Endothelial cell of umbilical vein (primary cell): ENCODE results near the gene C14orf180. TPM values are rescaled to one million over a fixed set of nuclear protein-coding genes. Genes with fewer than 3 reads are reported as not detected.

Source experiments
- BruUV-seq: library from RNA; stranded (reverse); fragments of 400-500 nt; replicated peaks from 2 replicates; lab custom pipeline; 2021; lab: Mats Ljungman, UMichigan
- CTCF ChIA-PET: fragments of 300-600, 350-600 bp; sonication (Branson Sonifier 250); formaldehyde crosslinking; loops from one replicate; lab custom pipeline; 2021; ENCODE audit warnings: antibody characterized with exemption, inconsistent platforms; lab: Charles Lee
- POLR2A ChIA-PET: fragments of 300-600, 350-600 bp; sonication (Branson Sonifier 250); formaldehyde crosslinking; loops from one replicate; lab custom pipeline; 2021; ENCODE audit warnings: antibody characterized with exemption, inconsistent platforms; lab: Charles Lee
- DNase-seq: peaks from one replicate; pipeline ENCODE4 v3.0.0-alpha.2; 2011; ENCODE audit warnings: low read depth, low spot score
- FAIRE-seq: peaks from 2 replicates; lab custom pipeline; 2011; peaks lifted over from hg19 to GRCh38; lab: Jason Lieb, UNC
- H2AFZ ChIP-seq: 2 replicates; pipeline ENCODE4 v1.6.0; 2012; ENCODE audit warnings: low read depth, low read length, control low read depth, inconsistent platforms
- H3K27ac ChIP-seq: 2 replicates; pipeline ENCODE4 v1.5.1; 2011; ENCODE audit warnings: low read depth, mild to moderate bottlenecking, control low read depth, low read length, moderate library complexity; ENCODE audit not compliant: insufficient read depth
- H3K27me3 ChIP-seq, 2 experiments: 2 replicates each; pipeline versions ENCODE4 v1.6.0 to v1.6.1; 2011; ENCODE audit warnings: low read length in 2 of 2, mixed read lengths in 1 of 2; ENCODE audit not compliant: control insufficient read depth in 2 of 2, insufficient read depth in 2 of 2
- H3K36me3 ChIP-seq, 2 experiments: 2 replicates in 1 of 2; 3 replicates in 1 of 2; pipeline ENCODE4 v1.5.1; 2011; ENCODE audit warnings: low read length in 2 of 2, mild to moderate bottlenecking in 1 of 2, moderate library complexity in 1 of 2; ENCODE audit not compliant: control insufficient read depth in 2 of 2, insufficient read depth in 2 of 2; ENCODE audit errors: extremely low read depth in 1 of 2
- H3K4me1 ChIP-seq: 3 replicates; pipeline ENCODE4 v1.5.1; 2011; ENCODE audit warnings: mild to moderate bottlenecking, low read length; ENCODE audit not compliant: control insufficient read depth, insufficient read depth; ENCODE audit errors: extremely low read depth
- H3K4me2 ChIP-seq: 2 replicates; pipeline ENCODE4 v1.6.1; 2011; ENCODE audit warnings: low read length, control low read depth, mixed read lengths; ENCODE audit not compliant: insufficient read depth
- H3K4me3 ChIP-seq, 3 experiments: fragments of 200-600 bp in 1 of 3; sonication (generic), shearing (Covaris generic) in 1 of 3; replicated peaks in 1 of 3; 2 replicates each; pipeline ENCODE4 v1.5.1; 2011 to 2016; ENCODE audit warnings: control low read depth in 3 of 3, low read length in 3 of 3, mild to moderate bottlenecking in 2 of 3, inconsistent platforms in 1 of 3, low read depth in 1 of 3, moderate library complexity in 1 of 3; ENCODE audit not compliant: insufficient read depth in 1 of 3
- H3K79me2 ChIP-seq: 2 replicates; pipeline ENCODE4 v1.6.0; 2012; ENCODE audit warnings: low read length, inconsistent platforms; ENCODE audit not compliant: control insufficient read depth, insufficient read depth
- H3K9ac ChIP-seq: replicated peaks from 2 replicates; pipeline ENCODE3; 2011; ENCODE audit warnings: low read length, control low read depth; ENCODE audit not compliant: insufficient read depth; ENCODE audit errors: extremely low read depth
- H3K9me1 ChIP-seq: replicated peaks from 3 replicates; pipeline ENCODE4 v1.6.0; 2011; ENCODE audit warnings: mild to moderate bottlenecking, low read length; ENCODE audit not compliant: control insufficient read depth, insufficient read depth; ENCODE audit errors: extremely low read depth
- H3K9me3 ChIP-seq: replicated peaks from 2 replicates; pipeline ENCODE4 v1.5.1; 2012; ENCODE audit warnings: low read length, inconsistent platforms; ENCODE audit not compliant: control insufficient read depth, insufficient read depth
- H4K20me1 ChIP-seq: replicated peaks from 2 replicates; pipeline ENCODE3; 2011; ENCODE audit warnings: mild to moderate bottlenecking, low read length; ENCODE audit not compliant: control insufficient read depth, insufficient read depth; ENCODE audit errors: extremely low read depth
- EZH2 ChIP-seq: IDR thresholded peaks from 2 replicates; pipeline ENCODE4 v1.6.1; 2012; ENCODE audit warnings: borderline replicate concordance, low read depth, mild to moderate bottlenecking, moderate library complexity, low read length, inconsistent platforms; ENCODE audit not compliant: severe bottlenecking
- FOS ChIP-seq: IDR thresholded peaks from 2 replicates; pipeline ENCODE4 v1.6.1; 2011; ENCODE audit warnings: mild to moderate bottlenecking, low read length, moderate library complexity, borderline replicate concordance; ENCODE audit not compliant: insufficient read depth
- GATA2 ChIP-seq: IDR thresholded peaks from 2 replicates; pipeline ENCODE4 v1.7.0; 2011; ENCODE audit warnings: low read depth, mild to moderate bottlenecking, moderate library complexity, mixed read lengths, low read length; ENCODE audit not compliant: insufficient read length, insufficient read depth
- JUN ChIP-seq: IDR thresholded peaks from 2 replicates; pipeline ENCODE4 v1.6.1; 2011; ENCODE audit warnings: borderline replicate concordance, low read depth; ENCODE audit not compliant: insufficient read length, insufficient read depth
- MYC ChIP-seq: IDR thresholded peaks from one replicate; pipeline ENCODE4 v1.6.1; 2011; ENCODE audit warnings: mild to moderate bottlenecking, low read depth, low read length
- POLR2A ChIP-seq: IDR thresholded peaks from 2 replicates; pipeline ENCODE4 v1.6.1; 2012; ENCODE audit warnings: low read depth, mild to moderate bottlenecking, control low read depth, low read length
- POLR2AphosphoS5 ChIP-seq: IDR thresholded peaks from 2 replicates; pipeline ENCODE4 v1.6.1; 2012; ENCODE audit warnings: low read depth, mild to moderate bottlenecking, control low read depth, low read length, moderate library complexity; ENCODE audit not compliant: insufficient read depth
- dilution Hi-C: fragments of 300-500 bp; cut with MboI; formaldehyde crosslinking; loops from one replicate; pipeline ENCODE4 v1.15.0; 2019; ENCODE audit warnings: low sequenced_read_pairs; ENCODE audit not compliant: extremely low pct_ligation_motif_present
- intact Hi-C: fragments of 100-400 bp; cut with micrococcal nuclease; formaldehyde crosslinking; loops from one replicate; pipeline ENCODE4 v1.10.0; 2022
- polyA plus RNA-seq, 4 experiments: library from polyadenylated mRNA; depleted of rRNA in 3 of 4; stranded (reverse) in 3 of 4; unstranded in 1 of 4; fragments of >200 nt; gene quantifications; 2 replicates each; pipeline versions ENCODE4 v1.2.1 to v1.2.3, GENCODE V29; 2011 to 2012; ENCODE audit warnings: missing spikeins in 1 of 4
- total RNA-seq: library from RNA; stranded (reverse); gene quantifications from 2 replicates; pipeline ENCODE4 v1.2.3, GENCODE V29; 2021
- TF ChIP-seq, protein P1 (sequence below): IDR thresholded peaks from 2 replicates; pipeline ENCODE4 v1.6.1; 2011; ENCODE audit not compliant: insufficient read depth, insufficient read length
- TF ChIP-seq, protein P2 (sequence below), 2 donors: IDR thresholded peaks; 1 replicate in 1 of 2; 2 replicates in 1 of 2; pipeline ENCODE4 v1.5.1; 2011; ENCODE audit warnings: low read length in 2 of 2, mild to moderate bottlenecking in 2 of 2, moderate library complexity in 2 of 2, control low read depth in 1 of 2, inconsistent platforms in 1 of 2, low read depth in 1 of 2; ENCODE audit not compliant: insufficient read depth in 1 of 2; ENCODE audit errors: extremely low read depth in 1 of 2

The C14orf180 gene
- total and polyA plus RNA-seq, 2 donors (not counting 3 experiments of a cell fraction or from before 2014, with no cell fraction given), result not detected

DNA sequence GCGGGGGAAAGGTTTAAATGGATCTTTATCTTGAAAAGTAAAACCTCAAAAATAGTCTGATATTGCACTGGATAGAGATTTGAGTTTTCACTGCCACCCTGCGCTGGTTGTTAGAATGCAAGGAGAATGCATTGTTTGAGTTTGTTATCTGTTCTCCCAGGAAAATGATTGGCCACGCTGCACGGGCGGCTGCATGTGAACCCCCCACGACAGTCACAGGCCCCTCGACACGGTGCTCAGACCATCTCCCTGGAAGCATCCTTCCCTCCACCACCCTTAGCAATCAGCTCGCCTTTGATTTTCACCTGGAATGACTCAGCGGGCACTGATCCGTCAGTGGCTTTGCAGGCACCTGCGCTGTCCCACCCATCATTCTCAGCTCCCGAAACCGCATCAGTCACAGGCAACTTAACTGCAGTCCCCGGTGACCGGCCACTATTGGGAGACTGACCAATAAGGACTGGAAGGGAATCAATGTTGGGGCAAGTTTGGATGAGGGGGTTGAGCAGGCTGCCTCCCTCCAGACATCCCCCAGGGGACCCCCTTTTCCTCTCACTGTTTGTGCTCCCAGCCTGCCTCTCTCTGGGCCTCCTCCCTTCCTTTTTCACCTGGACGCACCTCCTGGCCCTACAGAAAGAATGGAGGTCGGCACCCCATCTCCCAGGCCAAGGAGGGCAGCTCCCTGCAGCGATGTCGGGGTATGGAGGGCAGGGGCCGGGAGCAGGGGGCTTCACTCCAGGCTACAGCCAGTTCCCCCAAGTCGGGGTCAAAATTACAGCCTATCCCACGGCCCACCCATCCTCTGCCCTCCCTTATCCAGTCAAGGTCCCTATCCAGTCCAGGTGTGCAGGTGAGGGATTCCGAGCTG is 28.5 kb upstream of the C14orf180 start:
- Histone ChIP-seq H4K20me1 (no peaks in the 10 kb centered on the region), H3K27me3 (no peaks in the 10 kb centered on the region), H2AFZ (no peak overlapping the region), H3K4me2 (no peak overlapping the region), H3K9me1 (no peaks in the 10 kb centered on the region), H3K27ac (no peak overlapping the region), H3K4me1 (no peaks in the 10 kb centered on the region), H3K9ac (no peak overlapping the region), H3K4me3 (no peak overlapping the region), H3K36me3 (no peaks in the 10 kb centered on the region), H3K79me2 (no peaks in the 10 kb centered on the region), H3K9me3 (no peaks in the 10 kb centered on the region)
- POLR2A ChIA-PET, result no interaction called here
- BruUV-seq, result no TSS peak
- CTCF ChIA-PET, result interaction anchor here (1.4 to 1.5 kb wide), 2 partner anchors 14 to 413 kb away, joined by 3 to 4 read pairs; no protein-coding TSS in a partner anchor
- TF ChIP-seq POLR2A (no peak), POLR2AphosphoS5 (no peak), JUN (no peak), FOS (no peak), GATA2 (no peak), EZH2 (no peak), MYC (no peak)
- TF ChIP-seq, protein P1, sequence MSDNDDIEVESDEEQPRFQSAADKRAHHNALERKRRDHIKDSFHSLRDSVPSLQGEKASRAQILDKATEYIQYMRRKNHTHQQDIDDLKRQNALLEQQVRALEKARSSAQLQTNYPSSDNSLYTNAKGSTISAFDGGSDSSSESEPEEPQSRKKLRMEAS, result no peak
- TF ChIP-seq, protein P2, sequence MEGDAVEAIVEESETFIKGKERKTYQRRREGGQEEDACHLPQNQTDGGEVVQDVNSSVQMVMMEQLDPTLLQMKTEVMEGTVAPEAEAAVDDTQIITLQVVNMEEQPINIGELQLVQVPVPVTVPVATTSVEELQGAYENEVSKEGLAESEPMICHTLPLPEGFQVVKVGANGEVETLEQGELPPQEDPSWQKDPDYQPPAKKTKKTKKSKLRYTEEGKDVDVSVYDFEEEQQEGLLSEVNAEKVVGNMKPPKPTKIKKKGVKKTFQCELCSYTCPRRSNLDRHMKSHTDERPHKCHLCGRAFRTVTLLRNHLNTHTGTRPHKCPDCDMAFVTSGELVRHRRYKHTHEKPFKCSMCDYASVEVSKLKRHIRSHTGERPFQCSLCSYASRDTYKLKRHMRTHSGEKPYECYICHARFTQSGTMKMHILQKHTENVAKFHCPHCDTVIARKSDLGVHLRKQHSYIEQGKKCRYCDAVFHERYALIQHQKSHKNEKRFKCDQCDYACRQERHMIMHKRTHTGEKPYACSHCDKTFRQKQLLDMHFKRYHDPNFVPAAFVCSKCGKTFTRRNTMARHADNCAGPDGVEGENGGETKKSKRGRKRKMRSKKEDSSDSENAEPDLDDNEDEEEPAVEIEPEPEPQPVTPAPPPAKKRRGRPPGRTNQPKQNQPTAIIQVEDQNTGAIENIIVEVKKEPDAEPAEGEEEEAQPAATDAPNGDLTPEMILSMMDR (IDR thresholded peaks at IDR 0.05; ENCODE audit: extremely low read depth in 1 of 2, insufficient read depth in 1 of 2, low read depth in 1 of 2, low read length in 2 of 2), result no peak
- dilution Hi-C loops (no loop called here), intact Hi-C loops (no loop called here)
- no peak for FAIRE-seq
- no peak for DNase-seq
